Neural cell (in vitro differentiated cells): Measurements from ENCODE around the gene MTO1. TPM values are rescaled to one million over a fixed set of nuclear protein-coding genes. Genes with fewer than 3 reads are reported as not detected.

ENCODE experiments used
- H2AFZ ChIP-seq: fragments of 200-600, 300-800 bp; sonication (generic), shearing (Covaris generic); 2 replicates; pipeline ENCODE4 v1.6.0; 2014; ENCODE audit warnings: low read depth, mild to moderate bottlenecking, antibody characterized with exemption, low read length, moderate library complexity
- H3F3A ChIP-seq: fragments of 200-600 bp; shearing (Covaris generic); 2 replicates; pipeline ENCODE4 v1.6.1; 2016; ENCODE audit warnings: mild to moderate bottlenecking, moderate library complexity, mixed read lengths, antibody characterized with exemption, low read length; ENCODE audit not compliant: insufficient read depth, poor library complexity, severe bottlenecking
- H3K27ac ChIP-seq: fragments of 200-600, 300-800 bp; sonication (generic), shearing (Covaris generic); 2 replicates; pipeline ENCODE4 v1.5.1; 2014; ENCODE audit warnings: mild to moderate bottlenecking, low read length, moderate library complexity
- H3K27me3 ChIP-seq: fragments of 300-800, 200-600 bp; sonication (generic), shearing (Covaris generic); 2 replicates; pipeline ENCODE4 v1.6.0; 2014; ENCODE audit warnings: mild to moderate bottlenecking, low read depth, low read length, moderate library complexity; ENCODE audit not compliant: insufficient read depth
- H3K36me3 ChIP-seq: fragments of 300-800, 200-600 bp; sonication (generic), shearing (Covaris generic); 2 replicates; pipeline ENCODE4 v1.5.1; 2014; ENCODE audit warnings: mild to moderate bottlenecking, antibody characterized with exemption, low read length, moderate library complexity; ENCODE audit not compliant: insufficient read depth
- H3K4me2 ChIP-seq: fragments of 300-800, 200-600 bp; sonication (generic), shearing (Covaris generic); 2 replicates; pipeline ENCODE4 v1.6.0; 2014; ENCODE audit warnings: mild to moderate bottlenecking, low read length
- H3K4me3 ChIP-seq: fragments of 300-800, 200-600 bp; sonication (generic), shearing (Covaris generic); 2 replicates; pipeline ENCODE4 v1.5.1; 2014; ENCODE audit warnings: mild to moderate bottlenecking, low read length, moderate library complexity
- H3K79me2 ChIP-seq: fragments of 200-600 bp; shearing (Covaris generic); replicated peaks from 2 replicates; pipeline ENCODE4 v1.6.0; 2014; ENCODE audit warnings: mild to moderate bottlenecking, low read length, moderate library complexity; ENCODE audit not compliant: insufficient read depth
- H3K9ac ChIP-seq: fragments of 300-800, 200-600 bp; sonication (generic), shearing (Covaris generic); 2 replicates; pipeline ENCODE4 v1.6.1; 2016; ENCODE audit warnings: mild to moderate bottlenecking, low read length, mixed read lengths
- H3K9me2 ChIP-seq: fragments of 200-600 bp; shearing (Covaris generic); 2 replicates; pipeline ENCODE4 v1.6.1; 2016; ENCODE audit warnings: mild to moderate bottlenecking, low read length, mixed read lengths; ENCODE audit not compliant: insufficient read depth
- H3K9me3 ChIP-seq: fragments of 200-600, 300-800 bp; sonication (generic), shearing (Covaris generic); 2 replicates; pipeline ENCODE4 v1.6.1; 2016; ENCODE audit warnings: mild to moderate bottlenecking, mixed run types, low read length, moderate library complexity, mixed read lengths
- H4K20me1 ChIP-seq: fragments of 200-600 bp; shearing (Covaris generic); 2 replicates; pipeline ENCODE4 v1.6.1; 2016; ENCODE audit warnings: mild to moderate bottlenecking, mixed run types; ENCODE audit not compliant: insufficient read depth
- EP300 ChIP-seq: fragments of 450-650 bp; conservative IDR thresholded peaks from 2 replicates; pipeline ENCODE4 v1.6.1; 2014; ENCODE audit warnings: antibody characterized with exemption, mild to moderate bottlenecking, moderate library complexity; ENCODE audit not compliant: poor library complexity, severe bottlenecking
- EZH2 ChIP-seq: fragments of 200-600, 300-800 bp; shearing (Covaris generic), sonication (generic); IDR thresholded peaks from 2 replicates; pipeline ENCODE4 v1.6.1; 2014; ENCODE audit warnings: antibody characterized with exemption, low read length, borderline replicate concordance, mild to moderate bottlenecking; ENCODE audit not compliant: insufficient read depth, poor library complexity, severe bottlenecking
- MXI1 ChIP-seq: fragments of 450-650 bp; conservative IDR thresholded peaks from 2 replicates; pipeline ENCODE4 v1.6.1; 2014; ENCODE audit warnings: antibody characterized with exemption, mild to moderate bottlenecking; ENCODE audit not compliant: poor library complexity, severe bottlenecking
- POLR2AphosphoS5 ChIP-seq: IDR thresholded peaks from 2 replicates; pipeline ENCODE4 v1.6.1; 2012
- RAD21 ChIP-seq: fragments of 450-650 bp; conservative IDR thresholded peaks from 2 replicates; pipeline ENCODE4 v1.6.1; 2014; ENCODE audit warnings: antibody characterized with exemption, mild to moderate bottlenecking, moderate library complexity
- SMC3 ChIP-seq: fragments of 450-650 bp; conservative IDR thresholded peaks from 2 replicates; pipeline ENCODE4 v1.6.1; 2014; ENCODE audit warnings: antibody characterized with exemption, mild to moderate bottlenecking, moderate library complexity; ENCODE audit not compliant: poor library complexity
- TAF1 ChIP-seq: IDR thresholded peaks from 2 replicates; pipeline ENCODE4 v1.6.1; 2012; ENCODE audit warnings: low read depth
- polyA minus RNA-seq: library from RNA; depleted of rRNA, polyadenylated mRNA; stranded (reverse); fragments of >200 nt; gene quantifications from 2 replicates; pipeline ENCODE4 v1.2.3, GENCODE V29; 2014
- polyA plus RNA-seq: library from polyadenylated mRNA; depleted of rRNA; stranded (reverse); fragments of >200 nt; gene quantifications from 2 replicates; pipeline ENCODE4 v1.2.3, GENCODE V29; 2014
- TF ChIP-seq, protein P1 (sequence below): IDR thresholded peaks from 2 replicates; pipeline ENCODE4 v1.6.1; 2012; ENCODE audit warnings: borderline replicate concordance
- TF ChIP-seq, protein P2 (sequence below): fragments of 450-650 bp; IDR thresholded peaks from 2 replicates; pipeline ENCODE4 v1.5.1; 2014; ENCODE audit warnings: antibody characterized with exemption, mild to moderate bottlenecking, moderate library complexity; ENCODE audit not compliant: poor library complexity, severe bottlenecking

MTO1 gene, protein sequence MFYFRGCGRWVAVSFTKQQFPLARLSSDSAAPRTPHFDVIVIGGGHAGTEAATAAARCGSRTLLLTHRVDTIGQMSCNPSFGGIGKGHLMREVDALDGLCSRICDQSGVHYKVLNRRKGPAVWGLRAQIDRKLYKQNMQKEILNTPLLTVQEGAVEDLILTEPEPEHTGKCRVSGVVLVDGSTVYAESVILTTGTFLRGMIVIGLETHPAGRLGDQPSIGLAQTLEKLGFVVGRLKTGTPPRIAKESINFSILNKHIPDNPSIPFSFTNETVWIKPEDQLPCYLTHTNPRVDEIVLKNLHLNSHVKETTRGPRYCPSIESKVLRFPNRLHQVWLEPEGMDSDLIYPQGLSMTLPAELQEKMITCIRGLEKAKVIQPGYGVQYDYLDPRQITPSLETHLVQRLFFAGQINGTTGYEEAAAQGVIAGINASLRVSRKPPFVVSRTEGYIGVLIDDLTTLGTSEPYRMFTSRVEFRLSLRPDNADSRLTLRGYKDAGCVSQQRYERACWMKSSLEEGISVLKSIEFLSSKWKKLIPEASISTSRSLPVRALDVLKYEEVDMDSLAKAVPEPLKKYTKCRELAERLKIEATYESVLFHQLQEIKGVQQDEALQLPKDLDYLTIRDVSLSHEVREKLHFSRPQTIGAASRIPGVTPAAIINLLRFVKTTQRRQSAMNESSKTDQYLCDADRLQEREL
- 30.6 and 34.4 TPM in 2 replicates for polyA plus RNA-seq
- 28.5 and 37.7 TPM in 2 replicates for polyA minus RNA-seq

DNA sequence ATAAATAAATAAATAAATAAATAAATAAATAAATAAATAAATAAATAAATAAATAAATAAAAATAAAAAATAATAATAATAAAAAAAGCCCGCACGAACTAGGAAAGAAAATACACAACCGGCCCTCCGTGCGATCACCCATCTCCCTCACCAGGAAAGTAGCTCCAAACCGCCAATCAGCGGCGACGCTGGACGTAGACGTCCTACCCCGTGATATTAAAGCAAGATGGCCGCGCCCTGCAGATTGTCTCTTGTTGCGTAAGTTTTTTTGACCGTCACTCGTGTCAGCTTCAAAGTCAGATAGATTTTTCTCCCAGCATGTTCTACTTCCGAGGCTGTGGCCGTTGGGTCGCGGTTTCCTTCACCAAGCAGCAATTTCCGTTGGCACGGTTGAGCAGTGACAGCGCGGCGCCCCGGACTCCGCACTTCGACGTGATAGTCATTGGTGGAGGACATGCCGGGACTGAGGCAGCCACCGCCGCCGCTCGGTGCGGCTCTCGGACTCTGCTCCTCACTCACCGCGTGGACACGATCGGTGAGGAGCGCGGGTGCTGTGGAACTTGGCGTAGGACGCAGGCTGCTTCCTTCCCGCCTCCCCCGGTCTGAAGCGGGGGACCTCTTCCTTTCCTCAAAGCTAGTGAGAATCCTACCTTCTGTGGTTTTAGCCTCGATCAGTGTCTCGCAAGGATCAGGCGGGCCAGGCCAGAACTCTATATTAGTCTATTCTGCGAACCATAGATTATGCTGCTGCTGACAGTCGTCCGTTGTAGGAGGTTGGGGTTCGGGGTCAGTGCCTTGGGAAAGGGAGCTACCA is at the start of gene MTO1:
MTO1 (plus strand) TSS at position 201 of the 814 bp plus-strand sequence; CDS start at position 319, 118 bp downstream.
- Histone ChIP-seq H3K79me2 (peaks cover 4% of the 10 kb centered on the region), H3K36me3 (no peaks in the 10 kb centered on the region), H3K9me3 (no peaks in the 10 kb centered on the region), H2AFZ (peak within 1 kb of the TSS; percentile 76), H3K9me2 (no peaks in the 10 kb centered on the region), H3K27ac (peak within 1 kb of the TSS; percentile 80), H3K27me3 (no peaks in the 10 kb centered on the region), H3K9ac (peak within 1 kb of the TSS; percentile 78), H4K20me1 (no peaks in the 10 kb centered on the region), H3F3A (no peaks in the 10 kb centered on the region), H3K4me3 (peak within 1 kb of the TSS; percentile 88), H3K4me2 (peak within 1 kb of the TSS; percentile 28)
- TF ChIP-seq RAD21 (peak; percentile 15), POLR2AphosphoS5 (peak; percentile 75), EP300 (no peak), MXI1 (peak; percentile 93), SMC3 (no peak), TAF1 (peak; percentile 66)
- TF ChIP-seq, protein P1, sequence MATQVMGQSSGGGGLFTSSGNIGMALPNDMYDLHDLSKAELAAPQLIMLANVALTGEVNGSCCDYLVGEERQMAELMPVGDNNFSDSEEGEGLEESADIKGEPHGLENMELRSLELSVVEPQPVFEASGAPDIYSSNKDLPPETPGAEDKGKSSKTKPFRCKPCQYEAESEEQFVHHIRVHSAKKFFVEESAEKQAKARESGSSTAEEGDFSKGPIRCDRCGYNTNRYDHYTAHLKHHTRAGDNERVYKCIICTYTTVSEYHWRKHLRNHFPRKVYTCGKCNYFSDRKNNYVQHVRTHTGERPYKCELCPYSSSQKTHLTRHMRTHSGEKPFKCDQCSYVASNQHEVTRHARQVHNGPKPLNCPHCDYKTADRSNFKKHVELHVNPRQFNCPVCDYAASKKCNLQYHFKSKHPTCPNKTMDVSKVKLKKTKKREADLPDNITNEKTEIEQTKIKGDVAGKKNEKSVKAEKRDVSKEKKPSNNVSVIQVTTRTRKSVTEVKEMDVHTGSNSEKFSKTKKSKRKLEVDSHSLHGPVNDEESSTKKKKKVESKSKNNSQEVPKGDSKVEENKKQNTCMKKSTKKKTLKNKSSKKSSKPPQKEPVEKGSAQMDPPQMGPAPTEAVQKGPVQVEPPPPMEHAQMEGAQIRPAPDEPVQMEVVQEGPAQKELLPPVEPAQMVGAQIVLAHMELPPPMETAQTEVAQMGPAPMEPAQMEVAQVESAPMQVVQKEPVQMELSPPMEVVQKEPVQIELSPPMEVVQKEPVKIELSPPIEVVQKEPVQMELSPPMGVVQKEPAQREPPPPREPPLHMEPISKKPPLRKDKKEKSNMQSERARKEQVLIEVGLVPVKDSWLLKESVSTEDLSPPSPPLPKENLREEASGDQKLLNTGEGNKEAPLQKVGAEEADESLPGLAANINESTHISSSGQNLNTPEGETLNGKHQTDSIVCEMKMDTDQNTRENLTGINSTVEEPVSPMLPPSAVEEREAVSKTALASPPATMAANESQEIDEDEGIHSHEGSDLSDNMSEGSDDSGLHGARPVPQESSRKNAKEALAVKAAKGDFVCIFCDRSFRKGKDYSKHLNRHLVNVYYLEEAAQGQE, result peak; percentile 70

DNA sequence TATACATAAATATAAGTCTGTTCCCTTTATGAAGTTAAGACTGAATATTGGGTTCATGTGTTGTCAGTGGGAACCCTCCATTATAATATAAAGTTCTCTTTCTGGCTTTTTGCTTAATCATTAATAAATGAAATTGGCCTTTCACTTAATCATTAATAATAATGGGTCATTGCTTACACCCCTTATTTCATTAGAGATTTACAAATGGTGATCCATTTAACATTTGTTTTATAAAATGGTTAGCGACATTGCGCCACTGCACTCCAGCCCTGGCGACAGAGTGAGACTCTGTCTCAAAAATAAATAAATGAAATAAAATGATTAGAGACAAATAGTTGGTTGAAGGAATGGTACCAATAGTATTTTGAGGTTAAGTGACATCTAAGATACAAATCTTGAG is 48.4 kb upstream of the MTO1 start:
- H3F3A ChIP-seq, result no peaks in the 10 kb centered on the region
- H3K9ac ChIP-seq, result no peak overlapping the region
- H3K27ac ChIP-seq, result no peak overlapping the region
- no peak for TF ChIP-seq TAF1
- TF ChIP-seq, protein P1, result no peak
- TF ChIP-seq RAD21, result no peak
- no peak for TF ChIP-seq EP300
- no peak for TF ChIP-seq SMC3
- TF ChIP-seq POLR2AphosphoS5, result no peak
- TF ChIP-seq EZH2, result no peak
- no peak for TF ChIP-seq MXI1
- TF ChIP-seq, protein P2, sequence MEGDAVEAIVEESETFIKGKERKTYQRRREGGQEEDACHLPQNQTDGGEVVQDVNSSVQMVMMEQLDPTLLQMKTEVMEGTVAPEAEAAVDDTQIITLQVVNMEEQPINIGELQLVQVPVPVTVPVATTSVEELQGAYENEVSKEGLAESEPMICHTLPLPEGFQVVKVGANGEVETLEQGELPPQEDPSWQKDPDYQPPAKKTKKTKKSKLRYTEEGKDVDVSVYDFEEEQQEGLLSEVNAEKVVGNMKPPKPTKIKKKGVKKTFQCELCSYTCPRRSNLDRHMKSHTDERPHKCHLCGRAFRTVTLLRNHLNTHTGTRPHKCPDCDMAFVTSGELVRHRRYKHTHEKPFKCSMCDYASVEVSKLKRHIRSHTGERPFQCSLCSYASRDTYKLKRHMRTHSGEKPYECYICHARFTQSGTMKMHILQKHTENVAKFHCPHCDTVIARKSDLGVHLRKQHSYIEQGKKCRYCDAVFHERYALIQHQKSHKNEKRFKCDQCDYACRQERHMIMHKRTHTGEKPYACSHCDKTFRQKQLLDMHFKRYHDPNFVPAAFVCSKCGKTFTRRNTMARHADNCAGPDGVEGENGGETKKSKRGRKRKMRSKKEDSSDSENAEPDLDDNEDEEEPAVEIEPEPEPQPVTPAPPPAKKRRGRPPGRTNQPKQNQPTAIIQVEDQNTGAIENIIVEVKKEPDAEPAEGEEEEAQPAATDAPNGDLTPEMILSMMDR, result no peak
- H3K27me3 ChIP-seq, result no peaks in the 10 kb centered on the region
- H2AFZ ChIP-seq, result no peak overlapping the region
- H4K20me1 ChIP-seq, result no peaks in the 10 kb centered on the region
- no peak overlapping the region for H3K4me3 ChIP-seq
- no peaks in the 10 kb centered on the region for H3K9me3 ChIP-seq
- no peaks in the 10 kb centered on the region for H3K9me2 ChIP-seq
- H3K4me2 ChIP-seq, result no peak overlapping the region
- H3K79me2 ChIP-seq, result no peaks in the 10 kb centered on the region
- H3K36me3 ChIP-seq, result no peaks in the 10 kb centered on the region
